ENCODE results near the gene SLAIN1.

GRCh38 chr13:77745784-77746183 is 48.3 kb downstream of the SLAIN1 start:
- TF ChIP-seq CTCF (IDR thresholded peaks at IDR 0.05 in 8 of 11, conservative IDR thresholded peaks at IDR 0.05 in 3 of 11): no peak
- no peak for TF ChIP-seq POLR2A (IDR thresholded peaks at IDR 0.05)
